CD4-positive, alpha-beta T cell treated with Interleukin-4 for 1 hour (primary cell): Measurements from ENCODE around the gene SKOR1.

Source experiments
- DNase-seq, 2 donors: peaks; one replicate each; pipeline ENCODE4 v3.0.0-alpha.2; 2020 to 2022

Gene SKOR1, protein sequence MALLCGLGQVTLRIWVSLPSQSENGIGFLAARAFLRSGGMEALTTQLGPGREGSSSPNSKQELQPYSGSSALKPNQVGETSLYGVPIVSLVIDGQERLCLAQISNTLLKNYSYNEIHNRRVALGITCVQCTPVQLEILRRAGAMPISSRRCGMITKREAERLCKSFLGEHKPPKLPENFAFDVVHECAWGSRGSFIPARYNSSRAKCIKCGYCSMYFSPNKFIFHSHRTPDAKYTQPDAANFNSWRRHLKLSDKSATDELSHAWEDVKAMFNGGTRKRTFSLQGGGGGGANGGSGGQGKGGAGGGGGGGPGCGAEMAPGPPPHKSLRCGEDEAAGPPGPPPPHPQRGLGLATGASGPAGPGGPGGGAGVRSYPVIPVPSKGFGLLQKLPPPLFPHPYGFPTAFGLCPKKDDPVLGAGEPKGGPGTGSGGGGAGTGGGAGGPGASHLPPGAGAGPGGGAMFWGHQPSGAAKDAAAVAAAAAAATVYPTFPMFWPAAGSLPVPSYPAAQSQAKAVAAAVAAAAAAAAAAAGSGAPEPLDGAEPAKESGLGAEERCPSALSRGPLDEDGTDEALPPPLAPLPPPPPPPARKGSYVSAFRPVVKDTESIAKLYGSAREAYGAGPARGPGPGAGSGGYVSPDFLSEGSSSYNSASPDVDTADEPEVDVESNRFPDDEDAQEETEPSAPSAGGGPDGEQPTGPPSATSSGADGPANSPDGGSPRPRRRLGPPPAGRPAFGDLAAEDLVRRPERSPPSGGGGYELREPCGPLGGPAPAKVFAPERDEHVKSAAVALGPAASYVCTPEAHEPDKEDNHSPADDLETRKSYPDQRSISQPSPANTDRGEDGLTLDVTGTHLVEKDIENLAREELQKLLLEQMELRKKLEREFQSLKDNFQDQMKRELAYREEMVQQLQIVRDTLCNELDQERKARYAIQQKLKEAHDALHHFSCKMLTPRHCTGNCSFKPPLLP

DNA sequence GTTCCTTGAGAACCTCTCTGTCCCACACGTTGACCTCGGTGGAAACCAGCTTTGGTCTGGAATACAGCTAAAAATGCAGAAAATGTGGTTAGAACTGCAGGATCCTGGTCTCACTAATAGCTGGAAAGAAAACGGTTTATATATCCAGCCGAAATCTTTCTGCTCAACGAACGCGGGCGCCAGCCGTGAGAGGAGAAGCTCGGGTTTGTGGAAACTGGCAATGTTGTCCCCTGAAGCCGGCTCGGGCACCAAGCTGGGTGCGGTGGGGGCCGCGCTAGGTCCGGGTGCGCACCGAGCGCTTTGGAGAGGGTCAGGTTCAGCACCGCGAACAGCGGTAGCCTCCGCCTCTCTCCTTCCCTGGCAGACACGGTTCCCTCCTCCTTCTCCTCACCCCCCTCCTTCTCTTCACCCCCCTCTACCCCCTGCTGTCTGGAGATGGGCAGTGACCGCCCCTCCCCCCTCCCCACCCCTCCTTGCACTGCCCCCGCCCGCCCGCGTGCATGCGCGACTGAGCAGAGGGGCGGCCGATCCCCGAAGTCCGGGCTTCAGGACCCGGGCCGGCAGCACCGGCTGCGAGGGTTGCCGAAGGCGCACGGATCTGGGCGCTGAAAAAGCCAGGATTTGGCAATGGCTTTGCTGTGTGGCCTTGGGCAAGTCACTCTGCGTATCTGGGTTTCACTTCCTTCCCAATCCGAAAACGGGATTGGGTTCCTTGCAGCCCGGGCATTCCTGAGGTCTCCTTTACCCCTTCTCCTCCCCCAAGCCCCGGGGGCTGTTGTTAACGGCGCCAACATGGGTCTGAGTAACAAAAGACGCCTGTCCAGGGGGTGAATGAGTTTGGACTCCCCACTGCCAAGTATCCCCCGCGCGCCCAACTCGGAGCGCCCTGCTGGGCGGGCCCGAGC lies at the start of gene SKOR1:
SKOR1 (plus strand) TSS at position 534 of the 905 bp plus-strand sequence; CDS start at position 628, 94 bp downstream.
- no peak for DNase-seq

DNA sequence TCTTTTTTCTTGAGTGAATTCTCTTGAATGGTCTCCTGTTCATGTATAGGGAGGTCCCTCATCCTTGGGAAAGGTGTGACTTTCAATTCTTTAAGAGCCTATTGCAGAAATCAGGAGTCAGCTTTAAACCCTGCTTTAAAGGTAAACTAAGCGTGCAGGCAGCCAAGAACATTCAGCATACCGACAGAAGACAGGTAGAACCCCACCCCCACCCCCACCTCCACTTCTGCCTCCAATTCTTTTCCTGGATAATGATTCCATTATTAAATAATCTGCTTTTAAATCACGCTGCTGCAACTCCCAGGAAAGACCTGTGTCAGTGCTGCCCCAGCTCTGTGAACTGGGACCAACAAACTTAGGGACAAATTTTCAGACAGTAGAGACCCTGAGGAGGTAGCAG lies 49.3 kb upstream of the SKOR1 start:
- no peak for DNase-seq

DNA sequence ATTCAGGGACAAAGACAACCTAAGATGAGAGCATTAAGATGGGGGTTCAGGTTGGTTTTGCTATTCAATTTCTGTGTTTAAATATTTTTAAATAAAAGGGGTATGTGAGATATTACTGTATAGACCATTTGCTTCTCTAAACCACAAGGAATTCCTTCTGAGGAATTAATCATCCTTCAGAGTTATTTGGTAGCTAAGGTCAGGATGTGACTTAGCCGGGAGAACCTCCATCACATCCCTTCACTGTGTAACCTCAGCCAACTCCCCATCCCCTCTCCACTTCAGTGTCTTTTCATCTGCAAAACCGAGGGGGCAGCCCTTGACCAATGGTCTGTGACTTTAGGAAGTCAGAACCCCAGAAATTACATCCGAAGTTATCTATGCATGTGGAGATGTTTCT lies 48.7 kb upstream of the SKOR1 start:
- DNase-seq, result no peak

DNA sequence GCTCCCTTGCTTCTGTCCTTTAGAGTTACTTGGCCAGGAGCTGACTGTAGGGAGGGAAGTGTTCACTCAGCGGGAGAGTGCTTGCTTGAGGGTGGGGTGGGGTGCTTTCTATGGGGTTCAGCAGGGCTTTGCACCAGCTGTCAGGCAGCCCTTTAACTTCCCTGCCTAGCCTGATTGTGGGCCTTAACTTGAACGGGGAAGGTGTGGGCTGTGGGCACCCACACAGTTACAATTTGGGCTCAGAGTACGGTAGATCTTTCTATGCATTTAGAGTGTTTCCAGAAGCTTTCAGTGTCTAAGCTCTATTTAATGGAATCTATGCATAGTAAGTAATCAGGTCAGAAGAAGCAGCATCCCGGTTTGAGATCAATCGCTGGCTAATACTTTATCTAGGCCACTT lies 48.2 kb upstream of the SKOR1 start:
- no peak for DNase-seq

DNA sequence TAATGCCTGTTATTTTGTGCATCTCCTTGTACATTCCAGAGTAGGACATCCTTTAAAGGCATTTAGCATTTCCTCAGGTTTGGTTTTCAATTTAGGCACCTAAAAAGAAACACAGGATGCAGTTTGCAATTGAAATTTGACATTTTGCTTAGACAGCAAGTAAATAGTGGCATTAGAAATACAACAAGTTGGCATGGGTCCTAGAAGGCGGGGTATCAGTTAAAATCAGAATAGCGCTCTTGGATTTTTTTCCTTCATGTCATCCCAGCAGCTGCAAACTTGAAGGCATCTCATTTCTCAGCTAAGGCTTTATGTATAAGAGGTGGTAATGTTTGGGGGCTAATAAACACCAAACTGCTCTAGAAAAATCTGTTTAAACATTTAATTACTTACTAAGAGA lies 47.5 kb upstream of the SKOR1 start:
- DNase-seq, result no peak

DNA sequence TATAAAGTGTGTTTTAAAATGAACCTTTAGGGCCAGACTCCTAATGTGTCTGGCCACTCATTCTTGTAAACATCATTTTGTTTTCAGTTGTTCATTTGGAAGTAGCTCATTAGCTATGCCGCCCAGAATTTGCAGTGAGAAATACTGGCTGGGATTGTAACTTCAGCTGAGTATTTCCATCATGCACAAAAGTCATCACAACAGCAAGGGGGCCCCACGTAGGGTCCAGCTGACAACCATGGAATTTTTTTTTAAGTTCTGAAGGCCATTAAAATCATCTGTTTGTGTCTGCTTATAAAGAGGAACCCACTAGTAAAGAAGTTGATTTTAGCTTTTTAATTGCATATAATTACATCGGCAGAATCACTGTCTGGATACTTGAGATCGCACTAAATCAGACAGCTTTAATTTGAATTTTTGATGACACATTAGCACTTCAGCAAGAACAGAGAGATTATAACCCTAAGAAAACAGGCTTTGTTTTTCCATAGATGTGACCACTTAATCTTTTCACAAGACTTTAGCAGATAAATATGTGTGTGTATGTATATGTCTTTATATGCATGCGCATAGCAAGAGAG lies 46.3 kb upstream of the SKOR1 start:
- no peak for DNase-seq

DNA sequence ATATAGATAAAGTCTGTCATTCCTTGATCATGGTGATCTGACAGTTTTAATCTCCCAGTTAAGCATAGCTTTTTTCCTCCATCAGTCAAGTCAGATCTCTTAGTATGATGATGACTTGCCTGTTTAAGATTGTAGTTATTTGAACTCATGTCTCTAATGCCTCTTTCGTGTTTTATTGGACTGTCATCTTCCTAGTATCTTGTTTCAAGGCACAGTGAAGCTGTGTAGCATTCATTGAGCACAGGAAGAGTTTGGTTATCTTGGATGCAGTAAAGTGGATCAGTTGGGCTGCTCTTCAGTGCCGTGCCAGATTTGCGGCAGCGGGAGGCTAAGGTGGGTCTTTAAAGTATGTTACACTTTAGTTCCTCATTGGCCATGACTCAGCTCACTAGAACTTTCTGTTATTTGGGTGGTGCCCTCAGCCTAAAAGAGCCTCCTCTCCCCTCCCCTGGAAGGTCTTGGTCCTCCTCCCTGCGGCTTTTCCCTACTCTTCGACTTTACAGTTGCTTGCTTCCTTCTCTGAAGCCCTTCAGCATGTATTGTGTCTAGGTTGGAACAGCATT lies 45.7 kb upstream of the SKOR1 start:
- DNase-seq, result no peak

DNA sequence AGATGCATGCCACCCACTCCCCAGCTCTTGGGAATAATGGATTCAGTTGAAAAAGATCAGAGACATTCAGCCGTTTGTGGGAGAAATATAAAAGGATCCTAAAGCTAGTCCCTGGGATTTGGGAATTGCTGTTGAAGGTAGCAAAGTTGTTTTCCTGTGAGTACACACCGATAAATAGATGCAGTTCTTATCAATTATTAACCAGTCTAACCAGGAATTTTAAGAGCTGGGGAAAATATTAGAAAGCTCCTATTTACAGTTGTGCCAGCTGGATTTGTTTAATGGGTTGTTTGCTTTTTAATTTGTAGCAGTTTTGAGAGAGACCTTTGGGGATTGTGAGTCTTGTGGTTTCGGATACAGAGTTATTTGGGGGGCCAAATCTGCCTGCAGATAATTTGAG lies 44.2 kb upstream of the SKOR1 start:
- DNase-seq, result no peak

DNA sequence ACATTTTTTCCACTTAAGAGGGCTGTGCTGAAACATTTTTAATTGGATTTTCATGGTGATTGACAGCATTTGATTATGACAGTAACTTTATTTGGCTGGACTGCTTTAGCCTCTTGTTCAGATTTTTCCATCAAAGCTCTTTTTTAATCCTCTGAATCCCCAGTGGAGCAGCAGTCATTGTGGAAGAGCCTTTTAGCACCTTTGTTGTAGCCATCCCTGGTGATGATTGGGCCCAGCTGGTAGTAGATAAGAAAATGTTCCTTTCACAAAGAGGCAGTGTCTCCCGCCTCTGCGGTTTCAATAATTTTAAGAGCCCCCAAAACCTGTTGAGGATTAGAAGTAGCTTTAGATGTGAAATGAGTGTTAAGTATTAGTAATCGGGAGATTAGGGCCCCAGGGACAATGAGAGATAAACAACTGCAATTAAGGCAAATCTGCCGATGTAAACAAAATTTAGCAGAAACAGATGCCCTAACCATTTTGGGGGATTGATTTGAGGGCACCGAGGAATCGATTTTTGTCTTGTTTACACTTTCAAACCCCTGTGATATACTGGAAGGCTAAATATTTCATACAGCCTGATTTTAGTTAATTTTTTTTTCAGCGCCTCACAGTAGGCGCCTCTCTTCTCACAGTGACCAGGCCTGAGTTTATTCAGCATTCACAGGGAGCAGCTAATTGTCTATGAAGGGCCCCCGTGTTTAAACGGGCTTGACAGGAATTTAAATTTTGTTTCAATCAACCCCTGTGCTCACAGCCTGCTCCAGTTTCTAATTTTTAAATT lies 43.2 kb upstream of the SKOR1 start:
- DNase-seq, result no peak

DNA sequence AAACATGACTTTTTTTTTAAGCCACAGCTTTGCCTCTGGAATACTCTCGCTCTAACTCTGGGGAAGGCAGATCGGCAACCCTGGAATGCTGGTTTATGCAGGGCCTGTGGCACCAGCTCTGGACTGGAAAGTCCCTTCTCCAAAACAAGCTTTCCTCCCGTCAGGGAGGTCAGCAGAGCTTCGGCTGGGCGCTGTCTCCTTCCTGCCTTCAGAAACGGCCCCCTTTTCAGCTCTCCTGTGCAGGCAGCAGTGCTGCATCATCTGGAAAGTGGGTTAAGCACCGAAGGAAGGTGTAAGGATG lies 42.7 kb upstream of the SKOR1 start:
- DNase-seq, result no peak

DNA sequence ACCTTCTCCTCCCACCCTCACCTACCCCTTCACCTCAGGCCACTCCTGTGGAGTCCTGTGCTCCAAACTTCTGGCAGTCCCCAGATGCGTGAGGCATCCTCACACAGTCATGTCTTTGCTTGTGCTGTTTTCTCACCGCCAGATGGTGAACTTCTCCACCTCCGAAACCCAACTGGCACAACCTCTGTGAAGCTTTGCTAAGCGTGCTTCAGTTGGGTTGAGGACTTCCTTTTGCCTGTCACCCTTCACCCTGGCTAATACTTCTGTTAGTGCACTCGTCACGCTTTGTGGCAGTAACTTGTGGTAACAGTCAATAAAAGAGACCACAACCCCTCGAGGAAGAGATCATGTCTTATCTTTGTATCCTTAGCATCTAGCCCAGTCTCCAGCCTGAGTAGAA lies 42.0 kb upstream of the SKOR1 start:
- DNase-seq, result peak; percentile 63 to 74

DNA sequence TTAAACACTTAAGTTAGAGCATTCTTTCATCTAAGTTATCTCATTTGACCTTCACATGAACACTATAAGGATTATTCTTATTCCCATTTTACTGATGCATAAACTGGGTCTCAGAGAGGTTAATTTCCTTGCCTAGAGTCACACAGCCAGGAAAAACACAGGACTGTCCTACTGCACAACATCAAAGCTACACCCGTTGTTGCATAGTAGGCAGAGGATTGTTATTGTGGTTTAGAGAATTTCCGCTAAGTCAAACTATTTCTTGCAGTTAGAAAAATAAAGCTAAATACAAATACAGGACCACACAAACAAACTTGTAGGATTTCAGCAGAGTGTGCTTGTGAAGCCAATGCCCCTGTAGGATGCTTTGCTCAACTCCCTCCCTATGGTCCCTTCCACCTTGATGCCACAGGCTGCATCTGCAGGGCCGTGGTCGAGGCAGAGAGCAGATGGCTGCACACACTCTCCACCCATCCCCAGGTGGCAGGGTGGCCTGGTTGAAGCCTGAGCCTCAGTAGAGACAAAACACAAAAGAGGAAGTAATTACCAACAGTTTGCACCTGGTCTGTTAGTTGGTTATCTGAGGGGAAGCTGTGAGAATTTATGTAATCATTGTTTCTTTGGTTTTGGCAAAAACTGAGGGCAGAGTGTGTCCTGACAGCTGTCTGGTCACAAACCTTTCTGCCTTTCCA lies 41.1 kb upstream of the SKOR1 start:
- peak; percentile 6 to 78 for DNase-seq

DNA sequence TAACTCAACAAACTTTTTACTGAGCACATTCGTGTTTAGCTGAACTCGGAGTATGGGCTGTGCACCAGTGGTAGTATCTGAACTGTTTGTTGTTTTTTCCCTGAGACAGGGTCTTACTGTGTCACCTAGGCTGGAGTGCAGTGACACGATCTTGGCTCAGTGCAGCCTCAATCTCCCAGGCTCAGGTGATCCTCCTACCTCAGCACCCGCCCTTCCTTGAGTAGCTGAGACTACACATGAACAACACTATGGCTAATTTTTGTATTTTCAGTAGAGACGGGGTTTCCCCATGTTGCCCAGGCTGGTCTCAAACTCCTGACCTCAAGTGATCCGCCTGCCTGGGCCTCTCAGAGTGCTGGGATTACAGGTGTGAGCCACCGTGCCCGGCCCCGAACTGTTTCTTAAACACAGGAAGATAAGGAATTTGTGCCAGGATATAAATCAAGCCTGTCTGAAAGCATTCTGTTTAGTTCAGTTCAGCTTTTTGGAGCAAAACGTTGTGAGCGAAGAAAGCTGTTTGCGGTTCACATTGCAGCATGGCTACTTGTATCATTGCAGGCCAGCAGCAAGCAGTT lies 40.4 kb upstream of the SKOR1 start:
- DNase-seq, result no peak

DNA sequence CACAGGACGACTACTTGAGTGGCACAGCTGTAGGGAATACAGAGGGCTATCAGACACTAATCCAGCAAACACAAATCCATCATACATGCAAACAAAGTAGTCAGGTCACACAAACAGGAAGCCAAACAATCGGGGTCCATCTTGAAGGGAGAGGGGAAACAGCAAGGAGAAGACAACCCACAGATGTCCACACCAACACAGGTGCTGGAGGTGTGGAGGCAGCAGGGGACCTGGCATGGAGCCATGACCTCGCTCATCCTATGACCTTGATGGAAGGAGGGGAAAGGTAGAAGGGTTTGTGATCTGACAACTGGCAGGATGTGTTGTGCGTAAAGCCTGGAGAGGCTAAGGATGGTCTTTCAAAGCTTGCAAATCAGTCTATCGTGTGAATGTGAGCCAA lies 39.9 kb upstream of the SKOR1 start:
- no peak for DNase-seq

DNA sequence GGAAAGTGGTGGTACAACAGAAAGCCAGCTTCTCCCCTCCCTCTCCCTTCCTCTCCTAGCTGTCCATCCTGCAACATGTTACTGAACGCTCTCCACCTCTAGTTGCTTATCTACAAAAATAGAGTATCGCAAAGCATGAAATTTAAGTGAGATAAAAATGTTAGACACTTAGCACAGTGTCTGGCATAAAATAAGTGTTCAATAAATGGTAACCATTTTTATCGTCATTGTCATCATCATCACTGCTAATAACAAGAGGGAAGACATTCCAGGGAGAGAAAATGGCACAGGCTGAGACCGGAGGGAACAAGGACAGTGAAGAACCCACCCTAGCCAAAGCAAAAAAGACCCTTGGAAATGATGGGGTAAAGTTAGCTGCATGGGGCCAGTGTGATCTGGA lies 38.7 kb upstream of the SKOR1 start:
- no peak for DNase-seq

DNA sequence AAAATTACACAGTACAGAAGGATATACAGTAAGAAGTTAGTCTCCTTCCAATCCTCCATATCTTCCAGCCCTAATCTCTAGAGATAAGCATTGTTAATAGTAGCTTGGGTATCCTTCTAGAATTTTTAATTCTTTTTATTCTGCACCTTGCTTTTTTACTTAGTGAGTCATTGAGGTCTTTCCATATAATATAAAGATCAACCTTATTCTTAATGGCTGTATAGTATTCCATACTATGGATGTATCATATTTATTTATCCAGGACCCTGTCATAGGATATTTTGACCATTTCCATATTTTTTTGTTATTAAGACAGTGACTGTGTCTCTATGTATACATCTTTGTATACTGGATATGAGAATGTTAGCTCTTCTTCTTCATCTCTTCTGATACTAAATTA lies 36.3 kb upstream of the SKOR1 start:
- DNase-seq, result no peak

DNA sequence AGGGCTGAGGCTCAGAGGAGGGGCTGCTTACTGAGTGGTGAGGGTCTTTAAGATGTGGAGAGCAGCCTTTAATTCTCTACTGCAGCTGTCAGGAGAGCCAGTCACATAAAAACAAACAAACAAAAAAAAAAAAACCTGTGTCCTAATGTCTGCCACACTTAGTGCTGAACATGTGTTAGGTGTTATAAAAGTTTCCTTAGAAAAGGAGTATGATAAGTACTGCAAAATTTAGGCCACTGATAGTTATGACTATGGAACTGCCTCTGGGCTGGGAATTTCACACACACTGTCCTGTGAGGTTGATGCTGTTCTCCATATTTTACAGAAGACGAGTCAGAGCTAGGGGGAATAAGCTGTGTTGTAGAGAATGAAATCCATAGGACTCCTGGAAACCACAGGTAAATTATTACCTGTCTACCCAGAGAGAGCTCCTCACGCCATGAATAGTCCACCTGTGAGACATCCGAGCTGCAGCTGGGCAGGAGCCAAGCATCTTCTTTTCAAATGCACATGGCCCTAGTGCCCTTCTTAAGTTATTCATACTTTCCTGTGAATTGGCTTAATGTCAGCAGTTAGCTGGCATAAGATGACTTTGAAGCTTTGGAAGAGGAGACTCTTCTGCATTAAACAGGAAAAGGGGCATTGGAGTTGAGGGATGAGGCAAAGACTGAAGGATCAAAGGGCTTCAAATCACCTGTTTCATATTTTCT lies 34.5 kb upstream of the SKOR1 start:
- no peak for DNase-seq

DNA sequence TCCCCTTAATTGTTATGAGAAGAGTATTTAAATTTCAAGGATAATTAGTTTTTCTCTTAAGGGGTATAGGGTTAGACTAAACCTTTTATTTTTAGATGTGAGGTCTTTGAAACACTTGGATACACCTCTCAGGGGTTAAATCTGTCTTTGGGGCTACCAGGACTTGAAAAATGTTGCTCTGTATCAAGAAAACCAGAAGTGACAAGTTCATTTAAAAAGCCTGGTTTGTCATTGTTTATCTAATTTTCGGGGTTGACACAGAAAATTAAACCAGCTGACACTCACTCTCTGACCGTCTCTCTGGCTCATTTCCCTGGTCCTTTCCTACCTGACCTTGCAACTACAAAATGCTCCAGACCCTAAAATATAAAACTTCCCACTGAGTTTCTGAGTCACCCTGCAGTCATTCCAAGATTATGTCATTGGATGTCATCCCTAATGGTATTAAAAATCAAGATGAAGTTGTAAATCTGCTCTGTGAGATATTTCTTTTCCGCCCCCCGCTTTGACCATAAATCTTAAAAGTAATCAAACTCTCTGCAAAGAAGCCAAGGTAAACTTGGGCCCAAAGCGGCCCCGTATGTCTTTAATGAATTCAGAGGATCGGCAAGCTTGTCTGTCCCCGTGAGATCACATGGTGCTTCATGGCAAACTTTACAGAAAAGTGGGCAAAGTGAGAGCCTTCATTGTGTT lies 32.9 kb upstream of the SKOR1 start:
- no peak for DNase-seq
